ENCODE data around the gene KCNMB2.

KCNMB2 gene

GRCh38 chr3:178850450-178851190 lies 314.4 kb downstream of the KCNMB2 start:
- H3K36me3 ChIP-seq (ENCODE audit: control insufficient read depth, low read length): no peaks in the 10 kb centered on the region

GRCh38 chr3:178851564-178851963 lies 315.3 kb downstream of the KCNMB2 start:
- Histone ChIP-seq H4K20me1 (ENCODE audit: control insufficient read depth, insufficient read depth, low read depth, low read length) (no peaks in the 10 kb centered on the region), H3K9me2 (replicated peaks; ENCODE audit: control insufficient read depth, low read length) (no peaks in the 10 kb centered on the region), H3K9me3 (ENCODE audit: control insufficient read depth, insufficient read depth, low read length) (no peaks in the 10 kb centered on the region), H3F3A (ENCODE audit: control insufficient read depth, insufficient read depth) (no peaks in the 10 kb centered on the region), H3K27me3 (ENCODE audit: control insufficient read depth, low read length) (no peaks in the 10 kb centered on the region), H3K36me3 (ENCODE audit: control insufficient read depth, low read length) (no peaks in the 10 kb centered on the region), H3K27ac (ENCODE audit: low read depth, low read length) (no peak overlapping the region), H3K4me3 (ENCODE audit: low read length) (no peak overlapping the region), H3K4me2 (ENCODE audit: low read length) (no peak overlapping the region), H3K4me1 (ENCODE audit: control insufficient read depth, low read length) (no peaks in the 10 kb centered on the region), H3K79me2 (ENCODE audit: control insufficient read depth, low read length) (no peaks in the 10 kb centered on the region)
- TF ChIP-seq EZH2phosphoT487 (IDR thresholded peaks at IDR 0.05; ENCODE audit: borderline replicate concordance, low read length) (no peak), CTCF (IDR thresholded peaks at IDR 0.05; ENCODE audit: low read depth, low read length, poor library complexity, severe bottlenecking) (no peak)

More at GRCh38 chr3:178850450-178851190, 314.4 kb downstream of the KCNMB2 start:
- Histone ChIP-seq H3K4me3 (ENCODE audit: low read length) (no peak overlapping the region), H3K9me3 (ENCODE audit: control insufficient read depth, insufficient read depth, low read length) (no peaks in the 10 kb centered on the region), H3K4me1 (ENCODE audit: control insufficient read depth, low read length) (no peaks in the 10 kb centered on the region), H4K20me1 (ENCODE audit: control insufficient read depth, insufficient read depth, low read depth, low read length) (no peaks in the 10 kb centered on the region), H3K79me2 (ENCODE audit: control insufficient read depth, low read length) (no peaks in the 10 kb centered on the region), H3K27me3 (ENCODE audit: control insufficient read depth, low read length) (no peaks in the 10 kb centered on the region), H3K9me2 (replicated peaks; ENCODE audit: control insufficient read depth, low read length) (no peaks in the 10 kb centered on the region), H3K4me2 (ENCODE audit: low read length) (no peak overlapping the region), H3K27ac (ENCODE audit: low read depth, low read length) (no peak overlapping the region), H3F3A (ENCODE audit: control insufficient read depth, insufficient read depth) (no peaks in the 10 kb centered on the region)
- no peak for TF ChIP-seq EZH2phosphoT487 (IDR thresholded peaks at IDR 0.05; ENCODE audit: borderline replicate concordance, low read length)
- TF ChIP-seq CTCF (IDR thresholded peaks at IDR 0.05; ENCODE audit: low read depth, low read length, poor library complexity, severe bottlenecking): no peak

GRCh38 chr3:178856804-178857203 lies 320.6 kb downstream of the KCNMB2 start:
- TF ChIP-seq EZH2phosphoT487 (IDR thresholded peaks at IDR 0.05; ENCODE audit: borderline replicate concordance, low read length) (no peak), CTCF (IDR thresholded peaks at IDR 0.05; ENCODE audit: low read depth, low read length, poor library complexity, severe bottlenecking) (no peak)
- no peaks in the 10 kb centered on the region for H3F3A ChIP-seq (ENCODE audit: control insufficient read depth, insufficient read depth)
- H3K36me3 ChIP-seq (ENCODE audit: control insufficient read depth, low read length): no peaks in the 10 kb centered on the region
- no peak overlapping the region for H3K4me2 ChIP-seq (ENCODE audit: low read length)
- no peak overlapping the region for H3K27ac ChIP-seq (ENCODE audit: low read depth, low read length)
- H3K4me3 ChIP-seq (ENCODE audit: low read length): no peak overlapping the region
- no peaks in the 10 kb centered on the region for H3K9me2 ChIP-seq (replicated peaks; ENCODE audit: control insufficient read depth, low read length)
- H3K9me3 ChIP-seq (ENCODE audit: control insufficient read depth, insufficient read depth, low read length): no peaks in the 10 kb centered on the region
- no peaks in the 10 kb centered on the region for H3K4me1 ChIP-seq (ENCODE audit: control insufficient read depth, low read length)
- H3K79me2 ChIP-seq (ENCODE audit: control insufficient read depth, low read length): no peaks in the 10 kb centered on the region
- H4K20me1 ChIP-seq (ENCODE audit: control insufficient read depth, insufficient read depth, low read depth, low read length): no peaks in the 10 kb centered on the region
- no peaks in the 10 kb centered on the region for H3K27me3 ChIP-seq (ENCODE audit: control insufficient read depth, low read length)

Measured in DOHH2 (cell line).